ENCODE results near the gene PCARE.

The PCARE gene

GRCh38 chr2:29053670-29054400, 20.5 kb downstream of the PCARE start:
- no peaks in the 10 kb centered on the region for H3K27me3 ChIP-seq (replicated peaks; ENCODE audit: control insufficient read depth, insufficient read depth, low read length)
- no peaks in the 10 kb centered on the region for H3K36me3 ChIP-seq (ENCODE audit: control insufficient read depth, insufficient read depth, low read length)
- no peak for DNase-seq (ENCODE audit: extremely low read depth, insufficient read length)
- TF ChIP-seq CTCF (IDR thresholded peaks at IDR 0.05; ENCODE audit: insufficient read depth, low read length, poor library complexity, severe bottlenecking), result peak; percentile 12
- no peak overlapping the region for H3K4me3 ChIP-seq (replicated peaks; ENCODE audit: low read depth, low read length)

- H3K4me3 ChIP-seq (replicated peaks; ENCODE audit: low read depth, low read length), result no peak overlapping the region
- TF ChIP-seq CTCF (IDR thresholded peaks at IDR 0.05; ENCODE audit: insufficient read depth, low read length, poor library complexity, severe bottlenecking), result no peak
- no peak for DNase-seq (ENCODE audit: extremely low read depth, insufficient read length)
- no peaks in the 10 kb centered on the region for H3K27me3 ChIP-seq (replicated peaks; ENCODE audit: control insufficient read depth, insufficient read depth, low read length)
- H3K36me3 ChIP-seq (ENCODE audit: control insufficient read depth, insufficient read depth, low read length), result no peaks in the 10 kb centered on the region
Observed at GRCh38 chr2:29053223-29053622, 21.1 kb downstream of the PCARE start.

GRCh38 chr2:29052807-29053206, 21.5 kb downstream of the PCARE start:
- Histone ChIP-seq H3K4me3 (replicated peaks; ENCODE audit: low read depth, low read length) (no peak overlapping the region), H3K36me3 (ENCODE audit: control insufficient read depth, insufficient read depth, low read length) (no peaks in the 10 kb centered on the region), H3K27me3 (replicated peaks; ENCODE audit: control insufficient read depth, insufficient read depth, low read length) (no peaks in the 10 kb centered on the region)
- DNase-seq (ENCODE audit: extremely low read depth, insufficient read length), result no peak
- no peak for TF ChIP-seq CTCF (IDR thresholded peaks at IDR 0.05; ENCODE audit: insufficient read depth, low read length, poor library complexity, severe bottlenecking)

- H3K27me3 ChIP-seq (replicated peaks; ENCODE audit: control insufficient read depth, insufficient read depth, low read length), result no peaks in the 10 kb centered on the region
- H3K4me3 ChIP-seq (replicated peaks; ENCODE audit: low read depth, low read length), result no peak overlapping the region
- no peaks in the 10 kb centered on the region for H3K36me3 ChIP-seq (ENCODE audit: control insufficient read depth, insufficient read depth, low read length)
- TF ChIP-seq CTCF (IDR thresholded peaks at IDR 0.05; ENCODE audit: insufficient read depth, low read length, poor library complexity, severe bottlenecking), result no peak
- DNase-seq (ENCODE audit: extremely low read depth, insufficient read length), result no peak
Observed at GRCh38 chr2:29051730-29052129, 22.6 kb downstream of the PCARE start.

GRCh38 chr2:29050591-29050990, 23.7 kb downstream of the PCARE start:
- Histone ChIP-seq H3K27me3 (replicated peaks; ENCODE audit: control insufficient read depth, insufficient read depth, low read length) (no peaks in the 10 kb centered on the region), H3K36me3 (ENCODE audit: control insufficient read depth, insufficient read depth, low read length) (no peaks in the 10 kb centered on the region), H3K4me3 (replicated peaks; ENCODE audit: low read depth, low read length) (no peak overlapping the region)
- no peak for DNase-seq (ENCODE audit: extremely low read depth, insufficient read length)
- TF ChIP-seq CTCF (IDR thresholded peaks at IDR 0.05; ENCODE audit: insufficient read depth, low read length, poor library complexity, severe bottlenecking), result no peak
